Mesendoderm (in vitro differentiated cells): ENCODE measurements around the gene PPT1.

Experiments used
- DNase-seq: peaks from one replicate; pipeline ENCODE4 v3.0.0; 2013
- H2AK5ac ChIP-seq: 2 replicates; pipeline ENCODE4 v1.6.1; 2013; ENCODE audit warnings: low read length, inconsistent platforms
- H2BK120ac ChIP-seq: 2 replicates; pipeline ENCODE4 v1.6.1; 2013; ENCODE audit warnings: low read depth, mild to moderate bottlenecking, low read length, moderate library complexity, mixed read lengths
- H2BK15ac ChIP-seq: replicated peaks from 2 replicates; pipeline ENCODE4 v1.6.1; 2013; ENCODE audit warnings: low read depth, mild to moderate bottlenecking, moderate library complexity
- H2BK5ac ChIP-seq: 2 replicates; pipeline ENCODE4 v1.6.1; 2013; ENCODE audit warnings: low read length, inconsistent platforms
- H3K18ac ChIP-seq: 2 replicates; pipeline ENCODE4 v1.6.1; 2013; ENCODE audit warnings: mild to moderate bottlenecking, low read length, mixed read lengths
- H3K23ac ChIP-seq: one replicate; pipeline ENCODE4 v1.6.1; 2013; ENCODE audit warnings: low read length
- H3K27ac ChIP-seq: 2 replicates; pipeline ENCODE4 v1.5.1; 2013; ENCODE audit warnings: low read depth, mild to moderate bottlenecking, inconsistent platforms, low read length, moderate library complexity
- H3K27me3 ChIP-seq: 2 replicates; pipeline ENCODE4 v1.6.1; 2013; ENCODE audit warnings: low read length, control low read depth, mild to moderate bottlenecking, inconsistent platforms; ENCODE audit not compliant: insufficient read depth, poor library complexity
- H3K36me3 ChIP-seq: 2 replicates; pipeline ENCODE4 v1.6.1; 2013; ENCODE audit warnings: low read length, inconsistent platforms; ENCODE audit not compliant: control insufficient read depth, insufficient read depth
- H3K4ac ChIP-seq: one replicate; pipeline ENCODE4 v1.6.1; 2013; ENCODE audit warnings: low read depth, mild to moderate bottlenecking, low read length, moderate library complexity
- H3K4me1 ChIP-seq: 2 replicates; pipeline ENCODE4 v1.6.1; 2013; ENCODE audit warnings: low read depth, low read length, inconsistent platforms; ENCODE audit not compliant: control insufficient read depth
- H3K4me2 ChIP-seq: 2 replicates; pipeline ENCODE4 v1.6.1; 2013; ENCODE audit warnings: low read length
- H3K4me3 ChIP-seq: 2 replicates; pipeline ENCODE4 v1.5.1; 2013; ENCODE audit warnings: mild to moderate bottlenecking, low read length
- H3K56ac ChIP-seq: one replicate; pipeline ENCODE4 v1.6.1; 2013; ENCODE audit warnings: low read length
- H3K79me1 ChIP-seq: 2 replicates; pipeline ENCODE4 v1.6.1; 2013; ENCODE audit warnings: low read length, inconsistent platforms
- H3K79me2 ChIP-seq: 2 replicates; pipeline ENCODE4 v1.6.1; 2013; ENCODE audit warnings: mild to moderate bottlenecking, low read length; ENCODE audit not compliant: control insufficient read depth, insufficient read depth
- H3K9ac ChIP-seq: 2 replicates; pipeline ENCODE4 v1.6.1; 2013; ENCODE audit warnings: low read length, inconsistent platforms
- H4K5ac ChIP-seq: one replicate; pipeline ENCODE4 v1.6.1; 2013; ENCODE audit warnings: low read length
- H4K8ac ChIP-seq: one replicate; pipeline ENCODE4 v1.6.1; 2013; ENCODE audit warnings: low read depth, mild to moderate bottlenecking, control low read depth, low read length, moderate library complexity
- WGBS: extraction: QIAGEN DNeasy Blood & Tissue Kit; methylation state at CpG from one replicate; pipeline ENCODE4 v1.1.7; 2013; ENCODE audit warnings: low lambda C conversion rate, missing lambda C conversion rate; ENCODE audit not compliant: insufficient coverage; ENCODE audit errors: extremely low coverage; 5-methylcytosine and 5-hydroxymethylcytosine counted together

The PPT1 gene

DNA sequence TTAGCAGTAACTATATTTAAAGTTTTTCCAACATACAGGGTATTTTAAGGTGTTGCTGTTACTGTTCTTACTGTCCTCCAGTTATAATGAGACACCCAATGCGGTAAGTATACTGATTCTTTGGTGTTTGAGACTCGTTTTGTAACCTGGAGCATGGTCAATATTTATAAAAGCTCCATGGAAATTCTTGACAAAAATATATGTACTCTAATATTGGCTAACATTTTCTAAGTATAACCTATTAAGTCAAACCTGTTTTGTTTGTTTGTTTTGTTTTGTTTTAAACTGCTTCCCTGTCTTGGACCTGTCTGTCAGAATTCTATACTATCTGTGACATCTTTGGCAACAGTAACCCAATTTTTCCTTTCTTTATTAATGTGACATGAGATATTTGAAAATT is 72.4 kb downstream of the PPT1 start:
- no peak for DNase-seq
- H2BK120ac ChIP-seq = no peak overlapping the region
- no peak overlapping the region for H3K23ac ChIP-seq
- no peak overlapping the region for H2AK5ac ChIP-seq
- no peaks in the 10 kb centered on the region for H3K79me2 ChIP-seq
- H4K8ac ChIP-seq = no peak overlapping the region
- no peak overlapping the region for H3K27ac ChIP-seq
- no peak overlapping the region for H3K9ac ChIP-seq
- no peak overlapping the region for H2BK15ac ChIP-seq
- WGBS = no CpG with 5 or more reads among the region's 2 CpGs
- H3K27me3 ChIP-seq = no peaks in the 10 kb centered on the region
- H3K79me1 ChIP-seq = no peaks in the 10 kb centered on the region
- no peaks in the 10 kb centered on the region for H3K4me1 ChIP-seq
- no peak overlapping the region for H3K4me3 ChIP-seq
- H3K36me3 ChIP-seq = no peaks in the 10 kb centered on the region
- no peak overlapping the region for H2BK5ac ChIP-seq
- no peak overlapping the region for H3K4ac ChIP-seq
- no peak overlapping the region for H4K5ac ChIP-seq
- H3K56ac ChIP-seq = no peak overlapping the region
- no peak overlapping the region for H3K18ac ChIP-seq
- no peak overlapping the region for H3K4me2 ChIP-seq

DNA sequence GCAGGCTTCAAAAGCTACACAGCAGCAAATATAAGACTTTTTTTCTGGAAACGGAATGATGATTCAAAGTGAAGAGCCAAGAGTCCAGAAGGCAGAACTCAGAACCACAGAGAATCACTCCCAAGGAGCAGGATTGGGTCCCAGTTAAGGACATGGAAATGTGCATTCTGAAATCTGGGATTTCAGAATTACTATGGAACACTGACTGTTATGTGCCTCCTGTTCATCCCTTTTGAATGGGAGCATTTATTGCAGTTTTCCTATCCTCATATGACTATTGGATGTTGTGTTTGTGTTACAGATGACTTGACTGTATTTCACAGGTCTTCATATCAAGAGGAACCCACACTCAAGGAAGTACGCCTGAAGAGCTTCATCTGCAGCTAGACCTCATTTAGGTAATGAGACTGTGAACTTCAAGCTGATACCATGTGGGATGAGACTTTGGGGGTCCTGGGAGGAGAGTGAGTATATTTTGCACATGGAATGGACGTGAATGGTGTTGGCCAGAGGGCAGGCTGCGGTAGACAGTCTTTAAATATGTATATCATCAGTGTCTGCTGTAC is 73.6 kb downstream of the PPT1 start:
- Histone ChIP-seq H3K4me2 (no peak overlapping the region), H3K79me2 (no peaks in the 10 kb centered on the region), H2AK5ac (no peak overlapping the region), H2BK15ac (no peak overlapping the region), H4K8ac (no peak overlapping the region), H3K9ac (no peak overlapping the region), H2BK120ac (no peak overlapping the region), H4K5ac (no peak overlapping the region), H3K4me1 (no peaks in the 10 kb centered on the region), H3K27ac (no peak overlapping the region), H3K4me3 (no peak overlapping the region), H3K56ac (no peak overlapping the region), H3K79me1 (no peaks in the 10 kb centered on the region), H3K36me3 (no peaks in the 10 kb centered on the region), H3K27me3 (no peaks in the 10 kb centered on the region), H3K4ac (no peak overlapping the region), H2BK5ac (no peak overlapping the region), H3K23ac (no peak overlapping the region), H3K18ac (no peak overlapping the region)
- WGBS = no CpG with 5 or more reads among the region's 4 CpGs
- no peak for DNase-seq
